H1 (cell line): ENCODE results near the gene SLC25A26. TPM values are rescaled to one million over a fixed set of nuclear protein-coding genes. Genes with fewer than 3 reads are reported as not detected.

Experiments
- CTCF ChIA-PET: fragments of 300-600 bp; sonication (Branson Sonifier 250); formaldehyde crosslinking; loops from one replicate; lab custom pipeline; 2021; ENCODE audit not compliant: partially characterized antibody; lab: Charles Lee
- POLR2A ChIA-PET: fragments of 300-600 bp; sonication (Branson Sonifier 250); formaldehyde crosslinking; loops from one replicate; lab custom pipeline; 2021; ENCODE audit warnings: inconsistent platforms; ENCODE audit not compliant: partially characterized antibody; lab: Charles Lee
- DNase-seq, 2 experiments: peaks; one replicate each; pipeline versions ENCODE4 v3.0.0 to v3.0.0-alpha.2; 2010 to 2022; ENCODE audit warnings: low spot score in 2 of 2, low read depth in 1 of 2, mixed read lengths in 1 of 2
- FAIRE-seq: peaks from 2 replicates; lab custom pipeline; 2011; peaks lifted over from hg19 to GRCh38; lab: Jason Lieb, UNC
- H2AFZ ChIP-seq: 2 replicates; pipeline ENCODE4 v1.8.1; 2012; ENCODE audit warnings: low read length, inconsistent platforms
- H2AK5ac ChIP-seq: 2 replicates; pipeline ENCODE4 v1.6.1; 2013; ENCODE audit warnings: low read depth, low read length
- H2BK120ac ChIP-seq: replicated peaks from 2 replicates; pipeline ENCODE3; 2013; ENCODE audit warnings: low read depth, low read length, inconsistent platforms
- H2BK12ac ChIP-seq: 2 replicates; pipeline ENCODE4 v1.6.1; 2013; ENCODE audit warnings: low read depth, low read length
- H2BK15ac ChIP-seq: 2 replicates; pipeline ENCODE4 v1.6.1; 2013; ENCODE audit warnings: low read length
- H2BK20ac ChIP-seq: 2 replicates; pipeline ENCODE4 v1.6.1; 2013; ENCODE audit warnings: low read length
- H2BK5ac ChIP-seq: 2 replicates; pipeline ENCODE4 v1.6.1; 2013; ENCODE audit warnings: low read depth, low read length
- H3K14ac ChIP-seq: 2 replicates; pipeline ENCODE4 v1.6.1; 2013; ENCODE audit warnings: inconsistent platforms; ENCODE audit not compliant: insufficient read length
- H3K18ac ChIP-seq: 2 replicates; pipeline ENCODE4 v1.6.1; 2013; ENCODE audit warnings: low read length; ENCODE audit errors: extremely low read depth
- H3K23ac ChIP-seq: 2 replicates; pipeline ENCODE4 v1.6.1; 2013; ENCODE audit warnings: inconsistent platforms; ENCODE audit not compliant: insufficient read length
- H3K23me2 ChIP-seq: 2 replicates; pipeline ENCODE4 v1.6.1; 2013; ENCODE audit warnings: low read depth, low read length
- H3K27ac ChIP-seq: 2 replicates; pipeline ENCODE4 v1.6.1; 2011; ENCODE audit warnings: low read depth, low read length, inconsistent platforms
- H3K27me3 ChIP-seq, 4 experiments: replicated peaks in 1 of 4; 1 replicate in 1 of 4; 2 replicates in 3 of 4; pipeline versions ENCODE4 v1.6.1 to v1.8.1; 2011 to 2013; ENCODE audit warnings: low read length in 3 of 4, mild to moderate bottlenecking in 3 of 4, inconsistent platforms in 2 of 4, mixed read lengths in 2 of 4, moderate library complexity in 1 of 4; ENCODE audit not compliant: control insufficient read depth in 3 of 4, insufficient read depth in 3 of 4; ENCODE audit errors: extremely low read depth in 1 of 4
- H3K36me3 ChIP-seq, 4 experiments: 2 replicates each; pipeline versions ENCODE4 v1.6.1 to v1.8.1; 2011 to 2013; ENCODE audit warnings: mild to moderate bottlenecking in 4 of 4, low read length in 3 of 4, moderate library complexity in 2 of 4, control low read depth in 1 of 4, inconsistent platforms in 1 of 4; ENCODE audit not compliant: insufficient read depth in 4 of 4, control insufficient read depth in 2 of 4
- H3K4ac ChIP-seq: replicated peaks from 2 replicates; pipeline ENCODE3; 2013; ENCODE audit warnings: low read length, low read depth, mixed read lengths, inconsistent platforms; ENCODE audit not compliant: insufficient read length
- H3K4me1 ChIP-seq, 4 experiments: replicated peaks in 1 of 4; 1 replicate in 1 of 4; 2 replicates in 3 of 4; pipeline versions ENCODE4 v1.6.1 to v1.8.1; 2011 to 2013; ENCODE audit warnings: low read length in 3 of 4, inconsistent platforms in 2 of 4, mixed read lengths in 1 of 4; ENCODE audit not compliant: insufficient read depth in 4 of 4, control insufficient read depth in 3 of 4
- H3K4me2 ChIP-seq, 2 experiments: 2 replicates each; pipeline versions ENCODE4 v1.6.1 to v1.8.1; 2011 to 2013; ENCODE audit warnings: low read depth in 2 of 2, low read length in 2 of 2, control low read depth in 1 of 2, inconsistent platforms in 1 of 2, mild to moderate bottlenecking in 1 of 2; ENCODE audit not compliant: insufficient read depth in 1 of 2
- H3K4me3 ChIP-seq, 4 experiments: fragments of 200-600, 300-600 bp in 1 of 4; sonication (generic), shearing (Covaris generic), sonication (Bioruptor Twin) in 1 of 4; 2 replicates each; pipeline versions ENCODE4 v1.5.1 to v1.8.1; 2011 to 2016; ENCODE audit warnings: low read length in 4 of 4, low read depth in 3 of 4, control low read depth in 2 of 4, inconsistent platforms in 2 of 4, mild to moderate bottlenecking in 2 of 4, mixed read lengths in 1 of 4, moderate library complexity in 1 of 4; ENCODE audit not compliant: insufficient read depth in 2 of 4; ENCODE audit errors: extremely low read depth in 1 of 4
- H3K56ac ChIP-seq: replicated peaks from 2 replicates; pipeline ENCODE3; 2013; ENCODE audit warnings: low read depth, mild to moderate bottlenecking, mixed read lengths, low read length, inconsistent platforms; ENCODE audit not compliant: insufficient read length
- H3K79me1 ChIP-seq: 2 replicates; pipeline ENCODE4 v1.6.1; 2013; ENCODE audit warnings: low read depth, low read length, control low read depth
- H3K79me2 ChIP-seq, 2 experiments: 2 replicates each; pipeline versions ENCODE4 v1.6.1 to v1.8.1; 2012 to 2013; ENCODE audit warnings: low read length in 2 of 2, mild to moderate bottlenecking in 2 of 2, inconsistent platforms in 1 of 2; ENCODE audit not compliant: insufficient read depth in 2 of 2, control insufficient read depth in 1 of 2
- H3K9ac ChIP-seq, 4 experiments: replicated peaks in 1 of 4; 1 replicate in 1 of 4; 2 replicates in 3 of 4; pipeline versions ENCODE4 v1.6.1 to v1.8.1; 2011 to 2013; ENCODE audit warnings: low read depth in 3 of 4, low read length in 3 of 4, control low read depth in 2 of 4, mild to moderate bottlenecking in 2 of 4, moderate library complexity in 2 of 4, inconsistent platforms in 1 of 4; ENCODE audit errors: extremely low read depth in 1 of 4
- H3K9me3 ChIP-seq, 2 experiments: 2 replicates each; pipeline versions ENCODE4 v1.6.1 to v1.8.1; 2012 to 2013; ENCODE audit warnings: mild to moderate bottlenecking in 2 of 2, moderate library complexity in 2 of 2, control low read depth in 1 of 2, inconsistent platforms in 1 of 2, low read depth in 1 of 2, low read length in 1 of 2, mixed read lengths in 1 of 2; ENCODE audit not compliant: insufficient read depth in 2 of 2
- H4K20me1 ChIP-seq, 2 experiments: replicated peaks in 1 of 2; 2 replicates each; pipeline versions ENCODE3 to v1.8.1; 2011 to 2013; ENCODE audit warnings: inconsistent platforms in 2 of 2, low read length in 2 of 2, mild to moderate bottlenecking in 1 of 2; ENCODE audit not compliant: insufficient read depth in 2 of 2, control insufficient read depth in 1 of 2
- H4K5ac ChIP-seq: 2 replicates; pipeline ENCODE4 v1.6.1; 2013; ENCODE audit warnings: low read length, low read depth, mixed read lengths, inconsistent platforms; ENCODE audit not compliant: insufficient read length
- H4K8ac ChIP-seq: 2 replicates; pipeline ENCODE4 v1.8.0; 2013; ENCODE audit warnings: mild to moderate bottlenecking, moderate library complexity, low read length, inconsistent platforms; ENCODE audit not compliant: insufficient read depth; ENCODE audit errors: extremely low read depth
- H4K91ac ChIP-seq: replicated peaks from 2 replicates; pipeline ENCODE3; 2013; ENCODE audit warnings: low read length, mixed read lengths, inconsistent platforms; ENCODE audit not compliant: insufficient read length
- BCL11A ChIP-seq, 2 experiments: IDR thresholded peaks; one replicate each; pipeline ENCODE4 v1.6.1; 2011; ENCODE audit warnings: low read depth in 2 of 2, low read length in 2 of 2, mild to moderate bottlenecking in 2 of 2
- BRCA1 ChIP-seq: IDR thresholded peaks from 2 replicates; pipeline ENCODE4 v1.6.1; 2012; ENCODE audit warnings: low read depth, low read length, improper control_type of control experiment
- CREB1 ChIP-seq: IDR thresholded peaks from 2 replicates; pipeline ENCODE4 v1.6.1; 2012; ENCODE audit warnings: inconsistent platforms
- CTCF ChIP-seq, 3 experiments: IDR thresholded peaks; 1 replicate in 2 of 3; 2 replicates in 1 of 3; pipeline versions ENCODE4 v1.5.1 to v1.6.1; 2011; ENCODE audit warnings: low read length in 3 of 3, mild to moderate bottlenecking in 3 of 3, inconsistent platforms in 2 of 3, low read depth in 1 of 3, moderate library complexity in 1 of 3; ENCODE audit not compliant: insufficient read depth in 1 of 3; ENCODE audit errors: control extremely low read depth in 1 of 3
- JUN ChIP-seq: IDR thresholded peaks from 2 replicates; pipeline ENCODE4 v1.6.1; 2011; ENCODE audit warnings: low read depth, mild to moderate bottlenecking, improper control_type of control experiment, low read length
- KDM1A ChIP-seq: fragments of 200-600, 300-600 bp; sonication (generic); IDR thresholded peaks from 2 replicates; pipeline ENCODE4 v1.7.1; 2016; ENCODE audit warnings: mild to moderate bottlenecking, low read length, borderline replicate concordance
- NRF1 ChIP-seq: IDR thresholded peaks from 2 replicates; pipeline ENCODE4 v1.6.1; 2011; ENCODE audit warnings: mild to moderate bottlenecking, low read depth, low read length, improper control_type of control experiment
- PHF8 ChIP-seq: fragments of 200-600 bp; sonication (generic); conservative IDR thresholded peaks from 2 replicates; pipeline ENCODE4 v1.7.1; 2012; ENCODE audit warnings: low read depth, mild to moderate bottlenecking, inconsistent platforms, low read length, moderate library complexity
- POLR2A ChIP-seq, 2 experiments: IDR thresholded peaks; 1 replicate in 1 of 2; 2 replicates in 1 of 2; pipeline ENCODE4 v1.6.1; 2011; ENCODE audit warnings: low read depth in 2 of 2, low read length in 2 of 2, mild to moderate bottlenecking in 2 of 2; ENCODE audit errors: control extremely low read depth in 1 of 2
- RNF2 ChIP-seq: fragments of 200-900, 300-1000 bp; sonication (generic); IDR thresholded peaks from 2 replicates; pipeline ENCODE4 v1.7.1; 2016; ENCODE audit warnings: borderline replicate concordance, low read depth, mild to moderate bottlenecking, antibody characterized with exemption, low read length; ENCODE audit not compliant: poor library complexity, severe bottlenecking; ENCODE audit errors: missing control alignments
- SIN3A ChIP-seq, 2 experiments: IDR thresholded peaks in 1 of 2; conservative IDR thresholded peaks in 1 of 2; 2 replicates each; pipeline ENCODE4 v1.6.1; 2011 to 2012; ENCODE audit warnings: low read length in 2 of 2, improper control_type of control experiment in 1 of 2, low read depth in 1 of 2, mild to moderate bottlenecking in 1 of 2
- WGBS, 2 experiments: shearing (Covaris generic) in 1 of 2; methylation state at CpG; one replicate each; pipeline versions ENCODE4 v1.1.6 to v1.1.7; 2013 to 2015; ENCODE audit warnings: low lambda C conversion rate in 2 of 2, mixed read lengths in 2 of 2, inconsistent platforms in 1 of 2, low coverage in 1 of 2, missing lambda C conversion rate in 1 of 2; ENCODE audit not compliant: insufficient replicate concordance in 2 of 2, insufficient coverage in 1 of 2, insufficient read length in 1 of 2; ENCODE audit errors: extremely low coverage in 1 of 2, missing lambda C conversion rate in 1 of 2; 5-methylcytosine and 5-hydroxymethylcytosine counted together
- polyA plus RNA-seq, 7 experiments: library from polyadenylated mRNA; depleted of rRNA in 3 of 7; stranded (reverse) in 5 of 7; unstranded in 2 of 7; fragments of >200 nt in 5 of 7; fragments of 200-250 nt in 2 of 7; gene quantifications; 1 replicate in 5 of 7; 2 replicates in 1 of 7; 4 replicates in 1 of 7; pipeline versions ENCODE4 v1.2.1 to v1.2.3, GENCODE V29; 2011 to 2013; ENCODE audit warnings: missing spikeins in 2 of 7, mixed read lengths in 2 of 7
- total RNA-seq: library from RNA; stranded (reverse); fragmentation: NEBNext Ultra II Directional; extraction: Animal tissue kit (Norgen Biotek cat#: 25700); gene quantifications from 2 replicates; pipeline ENCODE4 v1.2.1, GENCODE V29; 2021

Gene SLC25A26
- total and polyA plus RNA-seq, 2 of the 8 experiments (the other 6 are each of a cell fraction or from before 2014, with no cell fraction given): 30.0 to 37.0 TPM

DNA sequence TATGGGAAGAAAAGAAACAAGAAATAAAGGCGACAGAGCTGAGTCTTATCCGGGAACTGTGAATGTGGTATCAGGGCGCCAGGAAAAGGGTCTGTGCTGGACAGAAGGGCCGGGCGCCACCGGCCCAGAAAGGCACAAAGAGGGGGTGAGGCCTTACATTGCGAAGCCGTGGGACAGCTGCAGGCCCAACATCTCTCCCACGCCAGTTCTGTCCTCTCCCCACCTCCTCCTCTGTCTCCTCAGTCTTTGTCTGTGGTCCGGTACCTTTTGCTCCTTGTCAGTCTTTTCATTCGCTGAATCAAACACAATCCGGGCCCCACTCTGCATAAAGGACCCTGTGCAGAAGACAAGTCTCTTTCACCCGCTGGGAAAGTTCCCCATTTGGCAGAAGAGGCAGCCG, 198.2 kb downstream of the SLC25A26 start:
- no peak overlapping the region for H3K23ac ChIP-seq
- H2AK5ac ChIP-seq: 0 out of 2 replicates have a peak overlapping the region, but pooled peaks have one; percentile 59
- no peak overlapping the region for H4K91ac ChIP-seq
- no peaks in the 10 kb centered on the region for H3K23me2 ChIP-seq
- no peak overlapping the region for H3K9ac ChIP-seq
- no peak overlapping the region for H4K8ac ChIP-seq
- peaks cover 6 to 17% of the 10 kb centered on the region in 2 experiments for H4K20me1 ChIP-seq
- H3K4me2 ChIP-seq: peak overlapping the region in 1 of 2 experiments; percentile 27; a peak in 1 of 4 replicates
- FAIRE-seq: no peak
- H3K36me3 ChIP-seq: peaks cover 18 to 65% (median 45%) of the 10 kb centered on the region in 4 experiments; a peak in 7 of 8 replicates
- peaks cover 21% of the 10 kb centered on the region for H3K79me1 ChIP-seq
- no peak for DNase-seq
- 88% methylated on average over 14 of the region's 14 CpGs; no CpG with 5 or more reads in 1 of the 2 experiments for WGBS, 2 experiments
- H3K4me1 ChIP-seq: peaks cover 4 to 16% (median 7%) of the 10 kb centered on the region in 4 experiments; a peak in 5 of 7 replicates
- peaks cover 27 to 32% of the 10 kb centered on the region in 2 experiments for H3K9me3 ChIP-seq
- peaks cover 10 to 95% of the 10 kb centered on the region in 2 experiments for H3K79me2 ChIP-seq
- H3K14ac ChIP-seq: no peak overlapping the region
- no peak overlapping the region for H2BK12ac ChIP-seq
- no peak overlapping the region for H3K18ac ChIP-seq
- H2BK20ac ChIP-seq: no peak overlapping the region
- no peaks in the 10 kb centered on the region for H3K27me3 ChIP-seq
- POLR2A ChIA-PET: interaction anchor here (0.9 to 1.5 kb wide), 3 partner anchors 9 to 25 kb away, joined by 3 to 4 read pairs (median 3); no protein-coding TSS in a partner anchor
- CTCF ChIA-PET: interaction anchor here (1.0 to 1.8 kb wide), 5 partner anchors 9 to 403 kb away, joined by 3 to 7 read pairs (median 4); no protein-coding TSS in a partner anchor
- no peak overlapping the region for H3K4me3 ChIP-seq
- H2BK120ac ChIP-seq: no peak overlapping the region
- no peak overlapping the region for H2BK15ac ChIP-seq
- H4K5ac ChIP-seq: no peak overlapping the region
- H3K27ac ChIP-seq: no peak overlapping the region
- no peak overlapping the region for H2AFZ ChIP-seq
- H3K56ac ChIP-seq: no peak overlapping the region
- peak overlapping the region; percentile 10 for H3K4ac ChIP-seq
- no peak overlapping the region for H2BK5ac ChIP-seq
- no peak for TF ChIP-seq KDM1A
- no peak for TF ChIP-seq PHF8
- TF ChIP-seq NRF1: no peak
- no peak for TF ChIP-seq CREB1
- TF ChIP-seq BCL11A (IDR thresholded peaks at IDR 0.05; ENCODE audit: low read depth in 2 of 2, low read length in 2 of 2): no peak
- TF ChIP-seq JUN: no peak
- TF ChIP-seq CTCF (IDR thresholded peaks at IDR 0.05; ENCODE audit: control extremely low read depth in 1 of 3, insufficient read depth in 1 of 3, low read depth in 1 of 3, low read length in 3 of 3): no peak
- TF ChIP-seq SIN3A (conservative IDR thresholded peaks at IDR 0.05 in 1 of 2, IDR thresholded peaks at IDR 0.05 in 1 of 2; ENCODE audit: low read depth in 1 of 2, low read length in 2 of 2): no peak
- no peak for TF ChIP-seq POLR2A (IDR thresholded peaks at IDR 0.05; ENCODE audit: control extremely low read depth in 1 of 2, low read depth in 2 of 2, low read length in 2 of 2)
- no peak for TF ChIP-seq BRCA1
- no peak for TF ChIP-seq RNF2
